Measurements from ENCODE around the gene DYRK1A. TPM values are rescaled to one million over a fixed set of nuclear protein-coding genes. Genes with fewer than 3 reads are reported as not detected.
A peak's percentile ranks its signal among the peaks of the same experiment; 100 is the strongest.

DYRK1A gene
- polyA plus RNA-seq, 1 donor, result 48.3 TPM

- H3K9me3 ChIP-seq (ENCODE audit: control insufficient read depth, low read depth, low read length), result no peaks in the 10 kb centered on the region
- no CpG with 5 or more reads among the region's 2 CpGs for WGBS (ENCODE audit: insufficient coverage, low lambda C conversion rate)
- H3K27me3 ChIP-seq (ENCODE audit: control insufficient read depth, insufficient read depth, low read length), result no peaks in the 10 kb centered on the region
- DNase-seq, result peak in 1 of 2 donors; percentile 33
- H3K4me1 ChIP-seq (ENCODE audit: control insufficient read depth, insufficient read depth, low read length), result no peaks in the 10 kb centered on the region
- H3K27ac ChIP-seq (ENCODE audit: low read length), result no peak overlapping the region
- no peak overlapping the region for H3K4me3 ChIP-seq (ENCODE audit: low read length)
- H3K36me3 ChIP-seq (ENCODE audit: control insufficient read depth, insufficient read depth, low read length), result no peaks in the 10 kb centered on the region
Observed at GRCh38 chr21:37415939-37416338, 49.4 kb downstream of the DYRK1A start.

- Histone ChIP-seq H3K4me1 (ENCODE audit: control insufficient read depth, insufficient read depth, low read length) (no peaks in the 10 kb centered on the region), H3K27ac (ENCODE audit: low read length) (no peak overlapping the region), H3K9me3 (ENCODE audit: control insufficient read depth, low read depth, low read length) (no peaks in the 10 kb centered on the region), H3K27me3 (ENCODE audit: control insufficient read depth, insufficient read depth, low read length) (no peaks in the 10 kb centered on the region), H3K36me3 (ENCODE audit: control insufficient read depth, insufficient read depth, low read length) (no peaks in the 10 kb centered on the region), H3K4me3 (ENCODE audit: low read length) (no peak overlapping the region)
- no CpG with 5 or more reads among the region's 2 CpGs for WGBS (ENCODE audit: insufficient coverage, low lambda C conversion rate)
- no peak for DNase-seq
Observed at GRCh38 chr21:37416914-37417313, 50.3 kb downstream of the DYRK1A start.

DNA sequence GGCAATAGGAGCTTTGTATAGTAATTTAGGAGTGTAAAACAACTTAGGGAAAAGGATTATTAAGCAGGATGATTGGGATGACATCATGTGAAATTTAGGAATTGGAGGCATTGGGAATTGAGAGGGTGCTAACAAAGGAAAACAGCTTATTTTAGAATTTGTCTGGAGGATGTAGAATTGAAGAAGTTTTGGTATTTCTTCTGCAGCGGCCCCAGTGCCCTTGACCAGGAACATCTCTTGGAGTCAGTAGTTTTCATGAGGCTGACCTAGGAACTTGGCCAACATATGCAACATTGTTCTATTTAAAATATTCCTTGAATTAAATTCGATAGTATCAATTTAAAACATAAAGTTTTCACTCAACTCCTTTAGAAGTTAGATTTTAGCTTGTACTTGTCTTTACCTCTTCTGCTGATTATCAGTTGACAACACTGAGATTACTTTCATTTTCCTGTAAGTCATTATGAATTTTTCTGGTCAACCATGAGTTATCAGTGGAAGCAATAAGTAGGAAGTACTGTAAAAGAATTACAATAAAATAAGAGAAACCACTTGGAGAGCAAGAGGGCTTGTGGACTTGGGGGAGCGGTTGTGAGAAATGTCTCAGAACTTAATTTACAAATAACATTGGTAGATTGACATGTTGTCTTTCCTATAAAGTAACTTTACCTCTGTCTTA lies 52.8 kb downstream of the DYRK1A start:
- no peak overlapping the region for H3K4me3 ChIP-seq (ENCODE audit: low read length)
- no peaks in the 10 kb centered on the region for H3K9me3 ChIP-seq (ENCODE audit: control insufficient read depth, low read depth, low read length)
- H3K27ac ChIP-seq (ENCODE audit: low read length), result no peak overlapping the region
- H3K36me3 ChIP-seq (ENCODE audit: control insufficient read depth, insufficient read depth, low read length), result peaks cover 7% of the 10 kb centered on the region
- DNase-seq, result no peak
- 100% methylated on average over 2 of the region's 3 CpGs for WGBS (ENCODE audit: insufficient coverage, low lambda C conversion rate)
- H3K27me3 ChIP-seq (ENCODE audit: control insufficient read depth, insufficient read depth, low read length), result no peaks in the 10 kb centered on the region
- H3K4me1 ChIP-seq (ENCODE audit: control insufficient read depth, insufficient read depth, low read length), result no peaks in the 10 kb centered on the region

- 98% methylated on average over 4 of the region's 8 CpGs for WGBS (ENCODE audit: insufficient coverage, low lambda C conversion rate)
- Histone ChIP-seq H3K27me3 (ENCODE audit: control insufficient read depth, insufficient read depth, low read length) (no peaks in the 10 kb centered on the region), H3K36me3 (ENCODE audit: control insufficient read depth, insufficient read depth, low read length) (peaks cover 12% of the 10 kb centered on the region), H3K4me1 (ENCODE audit: control insufficient read depth, insufficient read depth, low read length) (no peaks in the 10 kb centered on the region), H3K27ac (ENCODE audit: low read length) (no peak overlapping the region), H3K4me3 (ENCODE audit: low read length) (no peak overlapping the region), H3K9me3 (ENCODE audit: control insufficient read depth, low read depth, low read length) (no peaks in the 10 kb centered on the region)
- DNase-seq, result no peak
Observed at GRCh38 chr21:37421306-37421705, 54.7 kb downstream of the DYRK1A start.

- no peak for DNase-seq
- H3K27ac ChIP-seq (ENCODE audit: low read length), result no peak overlapping the region
- peaks cover 12% of the 10 kb centered on the region for H3K36me3 ChIP-seq (ENCODE audit: control insufficient read depth, insufficient read depth, low read length)
- WGBS (ENCODE audit: insufficient coverage, low lambda C conversion rate), result 100% methylated on average over 1 of the region's 1 CpG
- H3K4me3 ChIP-seq (ENCODE audit: low read length), result no peak overlapping the region
- no peaks in the 10 kb centered on the region for H3K4me1 ChIP-seq (ENCODE audit: control insufficient read depth, insufficient read depth, low read length)
- no peaks in the 10 kb centered on the region for H3K27me3 ChIP-seq (ENCODE audit: control insufficient read depth, insufficient read depth, low read length)
- no peaks in the 10 kb centered on the region for H3K9me3 ChIP-seq (ENCODE audit: control insufficient read depth, low read depth, low read length)
Observed at GRCh38 chr21:37422382-37422781, 55.8 kb downstream of the DYRK1A start.

- 80% methylated on average over 1 of the region's 2 CpGs for WGBS (ENCODE audit: insufficient coverage, low lambda C conversion rate)
- peaks cover 12% of the 10 kb centered on the region for H3K36me3 ChIP-seq (ENCODE audit: control insufficient read depth, insufficient read depth, low read length)
- no peaks in the 10 kb centered on the region for H3K9me3 ChIP-seq (ENCODE audit: control insufficient read depth, low read depth, low read length)
- H3K4me3 ChIP-seq (ENCODE audit: low read length), result no peak overlapping the region
- no peak for DNase-seq
- no peak overlapping the region for H3K27ac ChIP-seq (ENCODE audit: low read length)
- no peaks in the 10 kb centered on the region for H3K27me3 ChIP-seq (ENCODE audit: control insufficient read depth, insufficient read depth, low read length)
- no peaks in the 10 kb centered on the region for H3K4me1 ChIP-seq (ENCODE audit: control insufficient read depth, insufficient read depth, low read length)
Observed at GRCh38 chr21:37423103-37423502, 56.5 kb downstream of the DYRK1A start.

GRCh38 chr21:37424396-37424795 lies 57.8 kb downstream of the DYRK1A start:
- no peak for DNase-seq
- H3K27me3 ChIP-seq (ENCODE audit: control insufficient read depth, insufficient read depth, low read length), result no peaks in the 10 kb centered on the region
- no peaks in the 10 kb centered on the region for H3K9me3 ChIP-seq (ENCODE audit: control insufficient read depth, low read depth, low read length)
- peaks cover 14% of the 10 kb centered on the region for H3K36me3 ChIP-seq (ENCODE audit: control insufficient read depth, insufficient read depth, low read length)
- H3K4me1 ChIP-seq (ENCODE audit: control insufficient read depth, insufficient read depth, low read length), result no peaks in the 10 kb centered on the region
- H3K4me3 ChIP-seq (ENCODE audit: low read length), result no peak overlapping the region
- no peak overlapping the region for H3K27ac ChIP-seq (ENCODE audit: low read length)
- no CpG with 5 or more reads among the region's 1 CpG for WGBS (ENCODE audit: insufficient coverage, low lambda C conversion rate)

GRCh38 chr21:37425001-37425400 lies 58.4 kb downstream of the DYRK1A start:
- no CpG with 5 or more reads among the region's 3 CpGs for WGBS (ENCODE audit: insufficient coverage, low lambda C conversion rate)
- no peak overlapping the region for H3K4me3 ChIP-seq (ENCODE audit: low read length)
- peaks cover 14% of the 10 kb centered on the region for H3K36me3 ChIP-seq (ENCODE audit: control insufficient read depth, insufficient read depth, low read length)
- H3K9me3 ChIP-seq (ENCODE audit: control insufficient read depth, low read depth, low read length), result no peaks in the 10 kb centered on the region
- no peaks in the 10 kb centered on the region for H3K27me3 ChIP-seq (ENCODE audit: control insufficient read depth, insufficient read depth, low read length)
- no peak for DNase-seq
- H3K4me1 ChIP-seq (ENCODE audit: control insufficient read depth, insufficient read depth, low read length), result no peaks in the 10 kb centered on the region
- H3K27ac ChIP-seq (ENCODE audit: low read length), result no peak overlapping the region

- H3K9me3 ChIP-seq (ENCODE audit: control insufficient read depth, low read depth, low read length), result no peaks in the 10 kb centered on the region
- peaks cover 20% of the 10 kb centered on the region for H3K36me3 ChIP-seq (ENCODE audit: control insufficient read depth, insufficient read depth, low read length)
- H3K27ac ChIP-seq (ENCODE audit: low read length), result no peak overlapping the region
- no peak overlapping the region for H3K4me3 ChIP-seq (ENCODE audit: low read length)
- no peaks in the 10 kb centered on the region for H3K4me1 ChIP-seq (ENCODE audit: control insufficient read depth, insufficient read depth, low read length)
- no peaks in the 10 kb centered on the region for H3K27me3 ChIP-seq (ENCODE audit: control insufficient read depth, insufficient read depth, low read length)
- 88% methylated on average over 1 of the region's 2 CpGs for WGBS (ENCODE audit: insufficient coverage, low lambda C conversion rate)
- DNase-seq, result no peak
Observed at GRCh38 chr21:37425684-37426083, 59.1 kb downstream of the DYRK1A start.

- H3K4me1 ChIP-seq (ENCODE audit: control insufficient read depth, insufficient read depth, low read length), result no peaks in the 10 kb centered on the region
- no peaks in the 10 kb centered on the region for H3K27me3 ChIP-seq (ENCODE audit: control insufficient read depth, insufficient read depth, low read length)
- no peaks in the 10 kb centered on the region for H3K9me3 ChIP-seq (ENCODE audit: control insufficient read depth, low read depth, low read length)
- peaks cover 25% of the 10 kb centered on the region for H3K36me3 ChIP-seq (ENCODE audit: control insufficient read depth, insufficient read depth, low read length)
- 71% methylated on average over 3 of the region's 6 CpGs for WGBS (ENCODE audit: insufficient coverage, low lambda C conversion rate)
- no peak overlapping the region for H3K4me3 ChIP-seq (ENCODE audit: low read length)
- DNase-seq, result no peak
- H3K27ac ChIP-seq (ENCODE audit: low read length), result no peak overlapping the region
Observed at GRCh38 chr21:37427221-37427620, 60.6 kb downstream of the DYRK1A start.

DNA sequence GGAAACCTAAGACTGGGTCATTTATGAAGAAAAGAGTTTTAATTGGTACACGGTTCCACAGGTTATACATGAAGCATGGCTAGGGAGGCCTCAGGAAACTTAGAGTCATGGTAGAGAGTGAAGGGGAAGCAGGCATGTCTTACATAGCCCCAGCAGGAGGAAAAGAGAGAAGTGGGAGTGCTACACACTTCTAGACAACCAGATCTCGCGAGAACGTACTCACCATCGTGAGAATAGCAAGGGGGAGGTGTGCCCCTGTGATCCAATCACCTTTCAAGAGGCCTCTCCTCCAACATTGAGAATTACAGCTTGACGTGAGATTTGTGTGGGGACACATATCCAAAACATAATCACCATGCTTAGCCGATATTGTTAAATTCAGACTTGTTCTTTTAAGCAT lies 62.8 kb downstream of the DYRK1A start:
- no peaks in the 10 kb centered on the region for H3K4me1 ChIP-seq (ENCODE audit: control insufficient read depth, insufficient read depth, low read length)
- DNase-seq, result no peak
- WGBS (ENCODE audit: insufficient coverage, low lambda C conversion rate), result no CpG with 5 or more reads among the region's 7 CpGs
- no peak overlapping the region for H3K27ac ChIP-seq (ENCODE audit: low read length)
- no peaks in the 10 kb centered on the region for H3K9me3 ChIP-seq (ENCODE audit: control insufficient read depth, low read depth, low read length)
- no peaks in the 10 kb centered on the region for H3K27me3 ChIP-seq (ENCODE audit: control insufficient read depth, insufficient read depth, low read length)
- H3K36me3 ChIP-seq (ENCODE audit: control insufficient read depth, insufficient read depth, low read length), result peaks cover 18% of the 10 kb centered on the region
- H3K4me3 ChIP-seq (ENCODE audit: low read length), result no peak overlapping the region

All from large intestine (tissue), 3 donors.